GM23248 (cell line): ENCODE data around the gene ENAH. TPM values are rescaled to one million over a fixed set of nuclear protein-coding genes. Genes with fewer than 3 reads are reported as not detected.

ENCODE experiments used
- DNase-seq: peaks from one replicate; pipeline ENCODE4 v3.0.0-alpha.2; 2015
- H2AFZ ChIP-seq: fragments of 200-600 bp; sonication (generic); 2 replicates; pipeline ENCODE4 v1.6.1; 2016; ENCODE audit warnings: antibody characterized with exemption
- H3F3A ChIP-seq: fragments of 200-600 bp; sonication (generic); 2 replicates; pipeline ENCODE4 v1.6.1; 2016; ENCODE audit warnings: mild to moderate bottlenecking, antibody characterized with exemption, mixed run types; ENCODE audit not compliant: insufficient read depth
- H3K27ac ChIP-seq: fragments of 200-600 bp; sonication (generic); 2 replicates; pipeline ENCODE4 v1.5.1; 2016; ENCODE audit warnings: mild to moderate bottlenecking
- H3K27me3 ChIP-seq: fragments of 200-600 bp; sonication (generic); replicated peaks from 2 replicates; pipeline ENCODE4 v1.6.1; 2016; ENCODE audit warnings: mild to moderate bottlenecking; ENCODE audit not compliant: insufficient read depth
- H3K36me3 ChIP-seq: fragments of 200-600 bp; sonication (generic); 2 replicates; pipeline ENCODE4 v1.6.1; 2016; ENCODE audit warnings: low read depth, mild to moderate bottlenecking
- H3K4me1 ChIP-seq: fragments of 200-600 bp; sonication (generic); 2 replicates; pipeline ENCODE4 v1.6.1; 2016; ENCODE audit warnings: mild to moderate bottlenecking; ENCODE audit not compliant: insufficient read depth
- H3K4me2 ChIP-seq: fragments of 200-600 bp; sonication (generic); one replicate; pipeline ENCODE4 v1.6.1; 2016; ENCODE audit warnings: mild to moderate bottlenecking; ENCODE audit not compliant: unreplicated experiment
- H3K4me3 ChIP-seq: fragments of 200-600 bp; sonication (generic); 2 replicates; pipeline ENCODE4 v1.5.1; 2016; ENCODE audit warnings: mild to moderate bottlenecking
- H3K79me2 ChIP-seq: fragments of 200-600 bp; sonication (generic); 2 replicates; pipeline ENCODE4 v1.6.1; 2016; ENCODE audit warnings: mild to moderate bottlenecking; ENCODE audit not compliant: insufficient read depth
- H3K9ac ChIP-seq: fragments of 200-600 bp; sonication (generic); 2 replicates; pipeline ENCODE4 v1.6.1; 2016; ENCODE audit warnings: mild to moderate bottlenecking
- H3K9me2 ChIP-seq: fragments of 200-600 bp; sonication (generic); 2 replicates; pipeline ENCODE4 v1.6.1; 2016; ENCODE audit warnings: mixed run types, mild to moderate bottlenecking, moderate library complexity; ENCODE audit not compliant: insufficient read depth
- H3K9me3 ChIP-seq: fragments of 200-600 bp; sonication (generic); one replicate; pipeline ENCODE4 v1.6.1; 2017; ENCODE audit warnings: low read depth
- H4K20me1 ChIP-seq: fragments of 200-600 bp; sonication (generic); 2 replicates; pipeline ENCODE4 v1.6.0; 2016; ENCODE audit not compliant: insufficient read depth
- EZH2 ChIP-seq: fragments of 200-600 bp; sonication (generic); IDR thresholded peaks from 2 replicates; pipeline ENCODE4 v1.6.1; 2018; ENCODE audit warnings: antibody characterized with exemption, mild to moderate bottlenecking; ENCODE audit not compliant: insufficient read depth, poor library complexity, severe bottlenecking
- EZH2phosphoT487 ChIP-seq: fragments of 200-600 bp; sonication (generic); IDR thresholded peaks from 2 replicates; pipeline ENCODE4 v1.6.1; 2018; ENCODE audit warnings: antibody characterized with exemption, moderate library complexity, mild to moderate bottlenecking, low read depth; ENCODE audit not compliant: insufficient read depth
- WGBS, 2 experiments: methylation state at CpG; one replicate each; pipeline ENCODE4 v1.1.6; 2015 to 2017; ENCODE audit warnings: low lambda C conversion rate in 2 of 2, low coverage in 1 of 2; ENCODE audit errors: missing lambda C conversion rate in 2 of 2; 5-methylcytosine and 5-hydroxymethylcytosine counted together
- in situ Hi-C: fragments of 300-500 bp; cut with MboI; formaldehyde crosslinking; loops from 2 replicates; pipeline ENCODE4 v1.15.0; 2020
- polyA plus RNA-seq: library from polyadenylated mRNA; unstranded; fragments of >200 nt; fragmentation: Nextera tagmentation; extraction: Ambion mirVana; gene quantifications from 2 replicates; pipeline ENCODE4 v1.2.1, GENCODE V29; 2016
- total RNA-seq: library from RNA; depleted of rRNA; stranded (reverse); fragments of >200 nt; shearing (Covaris generic); gene quantifications from 2 replicates; pipeline ENCODE4 v1.2.3, GENCODE V29; 2014

ENAH gene
- total and polyA plus RNA-seq, 2 experiments from 2014 or later = 40.1 to 125 TPM

- DNase-seq = no peak
- in situ Hi-C loops = no loop called here
- H3K79me2 ChIP-seq = peaks cover 100% of the 10 kb centered on the region
These were observed 126.0 kb downstream of the ENAH start for GRCh38 chr1:225526878-225527277.

GRCh38 chr1:225525377-225525776, 127.5 kb downstream of the ENAH start:
- Histone ChIP-seq H2AFZ (no peak overlapping the region), H3K4me3 (no peak overlapping the region), H3K9me3 (no peaks in the 10 kb centered on the region), H3K4me1 (no peaks in the 10 kb centered on the region), H3K9ac (no peak overlapping the region), H3K27ac (no peak overlapping the region), H3K36me3 (peaks cover 11% of the 10 kb centered on the region), H3K27me3 (no peaks in the 10 kb centered on the region), H3K9me2 (no peaks in the 10 kb centered on the region), H3F3A (0 out of 2 replicates have a peak, but pooled peaks cover 10% of the 10 kb centered on the region), H3K4me2 (no peak overlapping the region), H3K79me2 (peaks cover 98% of the 10 kb centered on the region), H4K20me1 (no peaks in the 10 kb centered on the region)
- no peak for DNase-seq
- WGBS, 2 experiments = 92 to 97% methylated on average over 7 of the region's 7 CpGs
- TF ChIP-seq EZH2phosphoT487 (no peak), EZH2 (no peak)
- in situ Hi-C loops = no loop called here

More at GRCh38 chr1:225526878-225527277, 126.0 kb downstream of the ENAH start:
- Histone ChIP-seq H3K9me2 (no peaks in the 10 kb centered on the region), H3K36me3 (peaks cover 14% of the 10 kb centered on the region), H3K4me1 (no peaks in the 10 kb centered on the region), H3K27ac (no peak overlapping the region), H3K4me2 (no peak overlapping the region), H3F3A (0 out of 2 replicates have a peak, but pooled peaks cover 10% of the 10 kb centered on the region), H3K27me3 (no peaks in the 10 kb centered on the region), H3K4me3 (no peak overlapping the region), H3K9ac (no peak overlapping the region), H3K9me3 (no peaks in the 10 kb centered on the region), H2AFZ (no peak overlapping the region), H4K20me1 (no peaks in the 10 kb centered on the region; the same call in 1 of the 2 replicates)
- no peak for TF ChIP-seq EZH2
- TF ChIP-seq EZH2phosphoT487 = no peak
- 25 to 35% methylated on average over 3 of the region's 3 CpGs for WGBS, 2 experiments

GRCh38 chr1:225524570-225524969, 128.4 kb downstream of the ENAH start:
- no peaks in the 10 kb centered on the region for H3K4me1 ChIP-seq
- WGBS, 2 experiments = 96 to 97% methylated on average over 6 of the region's 6 CpGs
- no peak overlapping the region for H3K9ac ChIP-seq
- no peak overlapping the region for H3K27ac ChIP-seq
- no peaks in the 10 kb centered on the region for H4K20me1 ChIP-seq
- no peak overlapping the region for H3K4me3 ChIP-seq
- peaks cover 97% of the 10 kb centered on the region for H3K79me2 ChIP-seq
- H3K9me3 ChIP-seq = no peaks in the 10 kb centered on the region
- no peaks in the 10 kb centered on the region for H3K9me2 ChIP-seq
- in situ Hi-C loops = no loop called here
- H3F3A ChIP-seq = 0 out of 2 replicates have a peak, but pooled peaks cover 10% of the 10 kb centered on the region
- H3K4me2 ChIP-seq = no peak overlapping the region
- H3K36me3 ChIP-seq = peaks cover 7% of the 10 kb centered on the region
- H2AFZ ChIP-seq = no peak overlapping the region
- H3K27me3 ChIP-seq = no peaks in the 10 kb centered on the region
- DNase-seq = no peak
- TF ChIP-seq EZH2phosphoT487 (no peak), EZH2 (no peak)

DNA sequence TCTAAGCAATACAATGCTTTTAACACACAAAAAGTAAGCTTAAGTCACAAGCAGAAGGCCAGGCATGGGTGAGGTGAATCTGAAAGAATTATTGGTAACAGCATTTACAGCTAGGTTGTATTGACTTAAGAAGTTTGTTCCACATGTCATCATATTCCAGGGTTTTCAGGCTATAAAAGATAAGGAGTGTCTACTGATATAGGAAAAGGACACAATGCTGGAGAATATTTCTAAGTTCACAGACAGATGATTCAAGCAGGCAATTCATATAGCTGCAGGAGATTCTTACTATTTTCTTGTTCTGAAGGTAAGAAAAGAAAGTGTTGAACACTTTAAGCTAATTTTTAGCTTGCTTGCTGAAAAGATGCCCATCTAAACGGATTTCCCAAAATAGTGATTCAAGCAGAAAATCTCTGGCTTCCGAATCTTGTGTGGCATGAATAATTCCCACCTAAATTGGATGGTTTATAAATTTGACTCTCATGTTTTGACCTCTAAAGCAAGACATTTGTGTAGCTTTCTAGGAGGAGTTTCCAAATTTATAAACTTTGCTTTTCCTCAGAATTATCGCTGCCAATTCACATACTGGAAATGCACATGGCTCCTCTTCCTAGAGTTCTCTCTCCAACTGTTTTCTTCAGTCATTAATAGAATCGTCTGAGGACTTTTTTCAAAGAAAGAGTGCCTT, 129.5 kb downstream of the ENAH start:
- in situ Hi-C loops = no loop called here
- 0 out of 2 replicates have a peak, but pooled peaks cover 17% of the 10 kb centered on the region for H3F3A ChIP-seq
- H3K79me2 ChIP-seq = peaks cover 97% of the 10 kb centered on the region
- TF ChIP-seq EZH2 (no peak), EZH2phosphoT487 (no peak)
- H3K36me3 ChIP-seq = peaks cover 13% of the 10 kb centered on the region
- H3K9me3 ChIP-seq = no peaks in the 10 kb centered on the region
- DNase-seq = no peak
- WGBS, 2 experiments = 76 to 77% methylated on average over 4 of the region's 4 CpGs
- no peaks in the 10 kb centered on the region for H3K9me2 ChIP-seq
- no peak overlapping the region for H3K27ac ChIP-seq
- H3K4me1 ChIP-seq = no peaks in the 10 kb centered on the region
- H3K4me3 ChIP-seq = no peak overlapping the region
- H3K9ac ChIP-seq = no peak overlapping the region
- no peak overlapping the region for H3K4me2 ChIP-seq
- H3K27me3 ChIP-seq = no peaks in the 10 kb centered on the region
- no peak overlapping the region for H2AFZ ChIP-seq
- H4K20me1 ChIP-seq = no peaks in the 10 kb centered on the region
